ENCODE data around the gene BMP5. TPM values are rescaled to one million over a fixed set of nuclear protein-coding genes. Genes with fewer than 3 reads are reported as not detected.

Gene BMP5
- polyA plus RNA-seq, 3 donors = not detected

DNA sequence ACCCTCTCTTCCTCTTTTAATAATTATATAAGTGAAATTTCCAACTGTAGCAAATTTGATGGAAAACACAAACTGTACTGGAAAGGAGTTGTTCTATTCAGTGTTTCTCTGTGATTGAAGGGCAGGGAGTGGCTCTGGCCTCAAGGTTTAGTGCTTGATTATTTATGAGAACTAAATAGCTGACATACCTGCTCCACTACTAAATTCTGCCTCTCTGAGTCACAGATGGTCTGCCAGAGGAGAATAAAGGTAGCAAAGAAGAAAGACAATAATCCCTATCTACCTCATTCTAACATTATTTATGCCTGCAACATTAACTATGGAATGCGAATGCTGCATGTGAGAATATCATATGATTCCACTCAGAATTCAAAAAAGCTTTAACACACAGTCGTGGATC, 9.3 kb downstream of the BMP5 start:
- no CpG with 5 or more reads among the region's 2 CpGs for WGBS (ENCODE audit: insufficient coverage)
- Mint-ChIP-seq H3K27me3 (ENCODE audit: low read depth in 3 of 3) (no peaks in the 10 kb centered on the region), H3K36me3 (no peaks in the 10 kb centered on the region), H3K4me1 (no peaks in the 10 kb centered on the region), H3K4me3 (no peak overlapping the region), H3K9me3 (no peaks in the 10 kb centered on the region), H3K27ac (no peak overlapping the region)
- no peaks in the 10 kb centered on the region for H3K9me3 ChIP-seq (replicated peaks in 1 of 2; ENCODE audit: control insufficient read depth in 1 of 2, insufficient read depth in 1 of 2, low read length in 2 of 2)
- intact Hi-C loops (cut with micrococcal nuclease) = no loop called here
- H3K4me2 ChIP-seq (replicated peaks; ENCODE audit: extremely low read depth, low read length, poor library complexity, severe bottlenecking) = no peak overlapping the region
- no peaks in the 10 kb centered on the region for H3K27me3 ChIP-seq (ENCODE audit: control insufficient read depth in 2 of 2, insufficient read depth in 2 of 2, low read length in 2 of 2)
- no peaks in the 10 kb centered on the region for H3K4me1 ChIP-seq (ENCODE audit: control insufficient read depth in 1 of 2, insufficient read depth in 2 of 2, low read length in 2 of 2)
- no peak for DNase-seq
- no peak overlapping the region for H3K27ac ChIP-seq (ENCODE audit: low read depth in 1 of 2, low read length in 2 of 2)
- TF ChIP-seq, protein P1, sequence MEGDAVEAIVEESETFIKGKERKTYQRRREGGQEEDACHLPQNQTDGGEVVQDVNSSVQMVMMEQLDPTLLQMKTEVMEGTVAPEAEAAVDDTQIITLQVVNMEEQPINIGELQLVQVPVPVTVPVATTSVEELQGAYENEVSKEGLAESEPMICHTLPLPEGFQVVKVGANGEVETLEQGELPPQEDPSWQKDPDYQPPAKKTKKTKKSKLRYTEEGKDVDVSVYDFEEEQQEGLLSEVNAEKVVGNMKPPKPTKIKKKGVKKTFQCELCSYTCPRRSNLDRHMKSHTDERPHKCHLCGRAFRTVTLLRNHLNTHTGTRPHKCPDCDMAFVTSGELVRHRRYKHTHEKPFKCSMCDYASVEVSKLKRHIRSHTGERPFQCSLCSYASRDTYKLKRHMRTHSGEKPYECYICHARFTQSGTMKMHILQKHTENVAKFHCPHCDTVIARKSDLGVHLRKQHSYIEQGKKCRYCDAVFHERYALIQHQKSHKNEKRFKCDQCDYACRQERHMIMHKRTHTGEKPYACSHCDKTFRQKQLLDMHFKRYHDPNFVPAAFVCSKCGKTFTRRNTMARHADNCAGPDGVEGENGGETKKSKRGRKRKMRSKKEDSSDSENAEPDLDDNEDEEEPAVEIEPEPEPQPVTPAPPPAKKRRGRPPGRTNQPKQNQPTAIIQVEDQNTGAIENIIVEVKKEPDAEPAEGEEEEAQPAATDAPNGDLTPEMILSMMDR (IDR thresholded peaks at IDR 0.05) = no peak
- H2AFZ ChIP-seq (ENCODE audit: insufficient read depth, low read depth, low read length, poor library complexity, severe bottlenecking) = no peak overlapping the region
- no peaks in the 10 kb centered on the region for H3K79me2 ChIP-seq (ENCODE audit: insufficient read depth, low read length)
- no peaks in the 10 kb centered on the region for H3K36me3 ChIP-seq (replicated peaks in 1 of 2; ENCODE audit: control insufficient read depth in 1 of 2, insufficient read depth in 2 of 2, low read length in 2 of 2)
- no peak overlapping the region for H3K9ac ChIP-seq (ENCODE audit: insufficient read depth, low read length, poor library complexity, severe bottlenecking)
- no peaks in the 10 kb centered on the region for H4K20me1 ChIP-seq (ENCODE audit: insufficient read depth, low read length)
- no peak overlapping the region for H3K4me3 ChIP-seq (replicated peaks in 1 of 3; ENCODE audit: low read depth in 2 of 3, low read length in 3 of 3)

DNA sequence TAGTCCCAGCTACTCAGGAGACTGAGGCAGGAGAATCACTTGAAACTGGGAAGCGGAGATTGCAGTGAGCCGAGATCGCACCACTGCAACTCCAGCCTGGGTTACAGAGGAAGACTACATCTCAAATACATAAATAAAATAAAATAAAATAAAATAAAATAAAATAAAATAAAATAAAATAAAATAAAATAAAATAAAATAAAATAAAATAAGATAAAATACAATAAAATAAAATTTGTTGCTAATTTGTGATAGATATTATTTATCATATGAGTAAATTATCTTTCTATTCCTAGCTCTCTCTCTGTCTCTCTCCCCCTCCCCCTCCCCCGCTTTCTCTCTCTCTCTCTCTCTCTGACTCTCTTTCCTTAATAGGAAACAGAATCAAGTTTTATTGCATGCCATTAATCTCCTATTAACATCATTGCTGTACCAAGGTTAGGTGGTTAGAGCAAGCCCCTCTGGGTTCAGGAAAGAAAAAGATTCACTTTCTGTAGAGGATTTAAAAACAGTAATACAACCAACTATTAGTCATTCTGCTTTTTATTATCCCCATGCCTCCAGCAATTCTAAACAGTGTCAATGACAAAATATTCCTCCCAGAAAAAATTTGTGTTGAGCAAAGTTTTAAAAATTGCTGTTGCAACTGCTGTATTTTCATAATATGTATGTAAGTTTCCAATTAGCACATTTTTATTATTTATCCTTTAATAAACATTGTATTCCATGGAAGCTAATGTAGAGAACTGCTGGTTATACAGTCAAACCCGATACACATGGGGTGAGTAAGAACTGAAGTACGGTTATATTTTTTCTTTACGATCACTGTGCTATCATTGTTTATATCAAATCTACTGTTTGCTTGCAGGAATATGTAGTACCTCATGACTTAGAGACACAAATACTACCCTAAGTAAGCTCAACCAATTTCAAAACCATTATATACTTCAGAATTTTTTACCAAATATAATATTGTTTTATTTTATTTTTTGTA, 22.1 kb downstream of the BMP5 start:
- no peaks in the 10 kb centered on the region for H4K20me1 ChIP-seq (ENCODE audit: insufficient read depth, low read length)
- intact Hi-C loops (cut with micrococcal nuclease) = no loop called here
- Mint-ChIP-seq H3K27ac (no peak overlapping the region), H3K9me3 (no peaks in the 10 kb centered on the region), H3K27me3 (ENCODE audit: low read depth in 3 of 3) (peaks cover 0 to 1% (median 0%) of the 10 kb centered on the region in 3 donors), H3K4me3 (no peak overlapping the region), H3K4me1 (no peaks in the 10 kb centered on the region), H3K36me3 (no peaks in the 10 kb centered on the region)
- no peaks in the 10 kb centered on the region for H3K4me1 ChIP-seq (ENCODE audit: control insufficient read depth in 1 of 2, insufficient read depth in 2 of 2, low read length in 2 of 2)
- H3K79me2 ChIP-seq (ENCODE audit: insufficient read depth, low read length) = no peaks in the 10 kb centered on the region
- no peak for DNase-seq
- no peak overlapping the region for H3K9ac ChIP-seq (ENCODE audit: insufficient read depth, low read length, poor library complexity, severe bottlenecking)
- no peak overlapping the region for H3K4me2 ChIP-seq (replicated peaks; ENCODE audit: extremely low read depth, low read length, poor library complexity, severe bottlenecking)
- no peaks in the 10 kb centered on the region for H3K36me3 ChIP-seq (replicated peaks in 1 of 2; ENCODE audit: control insufficient read depth in 1 of 2, insufficient read depth in 2 of 2, low read length in 2 of 2)
- TF ChIP-seq, protein P1 (IDR thresholded peaks at IDR 0.05) = no peak
- WGBS (ENCODE audit: insufficient coverage) = no CpG with 5 or more reads among the region's 7 CpGs
- no peaks in the 10 kb centered on the region for H3K9me3 ChIP-seq (replicated peaks in 1 of 2; ENCODE audit: control insufficient read depth in 1 of 2, insufficient read depth in 1 of 2, low read length in 2 of 2)
- H2AFZ ChIP-seq (ENCODE audit: insufficient read depth, low read depth, low read length, poor library complexity, severe bottlenecking) = no peak overlapping the region
- H3K4me3 ChIP-seq (replicated peaks in 1 of 3; ENCODE audit: low read depth in 2 of 3, low read length in 3 of 3) = no peak overlapping the region
- no peaks in the 10 kb centered on the region for H3K27me3 ChIP-seq (ENCODE audit: control insufficient read depth in 2 of 2, insufficient read depth in 2 of 2, low read length in 2 of 2)
- H3K27ac ChIP-seq (ENCODE audit: low read depth in 1 of 2, low read length in 2 of 2) = no peak overlapping the region

Measured in CD14-positive monocyte (primary cell).